ENCODE data around the gene BMX. TPM values are rescaled to one million over a fixed set of nuclear protein-coding genes. Genes with fewer than 3 reads are reported as not detected.

The BMX gene
- total and polyA plus RNA-seq, 10 of the 15 experiments (the other 5 are each of a cell fraction or from before 2014, with no cell fraction given): not detected

- no peak for TF ChIP-seq E4F1 (IDR thresholded peaks at IDR 0.05; ENCODE audit: borderline replicate concordance, partially characterized antibody)
- no peak for TF ChIP-seq SMC3 (IDR thresholded peaks at IDR 0.05; ENCODE audit: borderline replicate concordance, low read length)
Observed at GRCh38 chrX:15602761-15603160, 102.2 kb downstream of the BMX start (continued).

GRCh38 chrX:15605226-15605625, 104.6 kb downstream of the BMX start:
- FAIRE-seq (no peak), DNase-seq (ENCODE audit: low read depth, low spot score) (no peak), ATAC-seq (no peak)
- Histone ChIP-seq H3K4me1 (ENCODE audit: control insufficient read depth, insufficient read depth, low read length) (no peaks in the 10 kb centered on the region), H3K9ac (ENCODE audit: control insufficient read depth, insufficient read depth, low read length) (no peak overlapping the region), H3K36me3 (ENCODE audit: control insufficient read depth in 2 of 2, insufficient read depth in 2 of 2, low read length in 1 of 2) (no peaks in the 10 kb centered on the region), H3K27me3 (replicated peaks in 1 of 2; ENCODE audit: control insufficient read depth in 2 of 2, insufficient read depth in 2 of 2, low read length in 1 of 2) (no peaks in the 10 kb centered on the region; a peak in 2 of 4 replicates), H3K79me2 (ENCODE audit: control insufficient read depth, insufficient read depth, low read length) (no peaks in the 10 kb centered on the region), H4K20me1 (ENCODE audit: control insufficient read depth, insufficient read depth) (no peaks in the 10 kb centered on the region), H2AFZ (ENCODE audit: control insufficient read depth, low read depth, low read length) (no peak overlapping the region), H3K4me2 (ENCODE audit: control insufficient read depth, insufficient read depth) (no peak overlapping the region), H3K27ac (ENCODE audit: control insufficient read depth, insufficient read depth) (no peak overlapping the region), H3K9me3 (replicated peaks; ENCODE audit: control insufficient read depth, insufficient read depth, low read length) (no peaks in the 10 kb centered on the region), H3K4me3 (no peak overlapping the region)
- intact Hi-C loops (cut with micrococcal nuclease; ENCODE audit: unreplicated experiment) (no loop called here), in situ Hi-C loops (cut with MboI) (no loop called here)
- no TSS peak for BruUV-seq (replicated peaks)
- ChIA-PET RAD21 (ENCODE audit: unreplicated experiment) (no interaction called here), POLR2A (no interaction called here), SMC1A (ENCODE audit: uncharacterized antibody, unreplicated experiment) (no interaction called here), CTCF (no interaction called here)
- 0% methylated on average over 1 of the region's 1 CpG for WGBS (ENCODE audit: insufficient coverage, insufficient replicate concordance, low lambda C conversion rate, missing lambda C conversion rate)
- no peak for TF ChIP-seq CTCF (IDR thresholded peaks at IDR 0.05 in 2 of 3, conservative IDR thresholded peaks at IDR 0.05 in 1 of 3; ENCODE audit: control insufficient read depth in 2 of 3, extremely low read depth in 1 of 3, insufficient read depth in 1 of 3, low read depth in 3 of 3, low read length in 3 of 3)
- no peak for TF ChIP-seq PAX8 (IDR thresholded peaks at IDR 0.05)
- TF ChIP-seq CEBPB (IDR thresholded peaks at IDR 0.05; ENCODE audit: borderline replicate concordance in 1 of 2, low read depth in 2 of 2, low read length in 2 of 2): no peak
- no peak for TF ChIP-seq CUX1 (IDR thresholded peaks at IDR 0.05; ENCODE audit: insufficient replicate concordance, low read depth, low read length)
- no peak for TF ChIP-seq CREB1 (IDR thresholded peaks at IDR 0.05; ENCODE audit: low read depth)
- no peak for TF ChIP-seq GABPA (IDR thresholded peaks at IDR 0.05; ENCODE audit: low read depth)
- TF ChIP-seq FOS (IDR thresholded peaks at IDR 0.05; ENCODE audit: borderline replicate concordance, extremely low read depth, insufficient read length): no peak
- no peak for TF ChIP-seq NFYB (IDR thresholded peaks at IDR 0.05; ENCODE audit: insufficient read depth, low read depth, low read length)
- no peak for TF ChIP-seq JUNB (IDR thresholded peaks at IDR 0.05)
- TF ChIP-seq TCF3 (IDR thresholded peaks at IDR 0.05; ENCODE audit: borderline replicate concordance, insufficient read depth, low read depth, low read length): no peak
- no peak for TF ChIP-seq SREBF2 (IDR thresholded peaks at IDR 0.05; ENCODE audit: low read length)
- TF ChIP-seq ASH2L (IDR thresholded peaks at IDR 0.05; ENCODE audit: borderline replicate concordance, low read depth): no peak
